ENCODE measurements around the gene GDAP1L1. TPM values are rescaled to one million over a fixed set of nuclear protein-coding genes. Genes with fewer than 3 reads are reported as not detected.

GDAP1L1 gene
- total and polyA plus RNA-seq, 2 donors (not counting 3 experiments of a cell fraction or from before 2014, with no cell fraction given), result not detected

DNA sequence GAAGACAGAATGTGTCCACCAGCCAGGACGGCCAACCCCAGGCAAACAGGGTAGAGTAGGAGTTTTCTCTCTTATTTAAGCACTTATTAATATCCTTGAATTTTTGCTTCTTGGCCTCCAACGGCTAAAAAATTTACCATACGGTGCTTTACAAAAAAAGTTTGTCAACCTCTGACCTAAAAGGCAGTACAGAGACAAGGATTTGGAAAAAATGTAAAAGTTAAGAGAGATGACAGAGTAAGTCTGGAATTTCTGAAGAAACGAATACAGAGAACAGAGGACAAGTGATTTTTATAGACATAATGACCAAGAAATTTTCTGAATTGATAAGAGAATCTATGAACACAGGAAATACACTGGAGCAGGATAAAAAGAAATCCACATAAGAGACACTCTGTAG is 46.7 kb upstream of the GDAP1L1 start:
- DNase-seq (ENCODE audit: low read depth, low spot score) (no peak), FAIRE-seq (no peak)
- no peak overlapping the region for H3K4me2 ChIP-seq (ENCODE audit: insufficient read depth, low read length)
- H3K4me1 ChIP-seq (ENCODE audit: control insufficient read depth, extremely low read depth, insufficient read depth, low read length), result peaks cover 14% of the 10 kb centered on the region
- H3K9me3 ChIP-seq (replicated peaks; ENCODE audit: control insufficient read depth, insufficient read depth, low read length), result no peaks in the 10 kb centered on the region
- H3K4me3 ChIP-seq (replicated peaks in 1 of 3; ENCODE audit: insufficient read depth in 1 of 3, low read depth in 1 of 3, low read length in 3 of 3), result no peak overlapping the region
- ChIA-PET POLR2A (no interaction called here), CTCF (no interaction called here)
- TF ChIP-seq POLR2A (IDR thresholded peaks at IDR 0.05; ENCODE audit: low read depth, low read length), result no peak
- no peak for TF ChIP-seq EZH2 (IDR thresholded peaks at IDR 0.05; ENCODE audit: borderline replicate concordance, low read depth, low read length, severe bottlenecking)
- no peak for TF ChIP-seq FOS (IDR thresholded peaks at IDR 0.05; ENCODE audit: borderline replicate concordance, insufficient read depth, low read length)
- no peak for TF ChIP-seq MYC (IDR thresholded peaks at IDR 0.05; ENCODE audit: low read depth, low read length)
- no peak for TF ChIP-seq JUN (IDR thresholded peaks at IDR 0.05; ENCODE audit: borderline replicate concordance, insufficient read depth, insufficient read length, low read depth)
- no peak for TF ChIP-seq GATA2 (IDR thresholded peaks at IDR 0.05; ENCODE audit: insufficient read depth, insufficient read length, low read depth, low read length)
- TF ChIP-seq, protein P1, sequence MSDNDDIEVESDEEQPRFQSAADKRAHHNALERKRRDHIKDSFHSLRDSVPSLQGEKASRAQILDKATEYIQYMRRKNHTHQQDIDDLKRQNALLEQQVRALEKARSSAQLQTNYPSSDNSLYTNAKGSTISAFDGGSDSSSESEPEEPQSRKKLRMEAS (IDR thresholded peaks at IDR 0.05; ENCODE audit: insufficient read depth, insufficient read length), result no peak
- TF ChIP-seq, protein P2, sequence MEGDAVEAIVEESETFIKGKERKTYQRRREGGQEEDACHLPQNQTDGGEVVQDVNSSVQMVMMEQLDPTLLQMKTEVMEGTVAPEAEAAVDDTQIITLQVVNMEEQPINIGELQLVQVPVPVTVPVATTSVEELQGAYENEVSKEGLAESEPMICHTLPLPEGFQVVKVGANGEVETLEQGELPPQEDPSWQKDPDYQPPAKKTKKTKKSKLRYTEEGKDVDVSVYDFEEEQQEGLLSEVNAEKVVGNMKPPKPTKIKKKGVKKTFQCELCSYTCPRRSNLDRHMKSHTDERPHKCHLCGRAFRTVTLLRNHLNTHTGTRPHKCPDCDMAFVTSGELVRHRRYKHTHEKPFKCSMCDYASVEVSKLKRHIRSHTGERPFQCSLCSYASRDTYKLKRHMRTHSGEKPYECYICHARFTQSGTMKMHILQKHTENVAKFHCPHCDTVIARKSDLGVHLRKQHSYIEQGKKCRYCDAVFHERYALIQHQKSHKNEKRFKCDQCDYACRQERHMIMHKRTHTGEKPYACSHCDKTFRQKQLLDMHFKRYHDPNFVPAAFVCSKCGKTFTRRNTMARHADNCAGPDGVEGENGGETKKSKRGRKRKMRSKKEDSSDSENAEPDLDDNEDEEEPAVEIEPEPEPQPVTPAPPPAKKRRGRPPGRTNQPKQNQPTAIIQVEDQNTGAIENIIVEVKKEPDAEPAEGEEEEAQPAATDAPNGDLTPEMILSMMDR (IDR thresholded peaks at IDR 0.05; ENCODE audit: extremely low read depth in 1 of 2, insufficient read depth in 1 of 2, low read depth in 1 of 2, low read length in 2 of 2), result no peak
- no peak for TF ChIP-seq POLR2AphosphoS5 (IDR thresholded peaks at IDR 0.05; ENCODE audit: insufficient read depth, low read depth, low read length)
- H3K79me2 ChIP-seq (ENCODE audit: control insufficient read depth, insufficient read depth, low read length), result peaks cover 33% of the 10 kb centered on the region
- H3K9me1 ChIP-seq (replicated peaks; ENCODE audit: control insufficient read depth, extremely low read depth, insufficient read depth, low read length), result no peaks in the 10 kb centered on the region
- H4K20me1 ChIP-seq (replicated peaks; ENCODE audit: control insufficient read depth, extremely low read depth, insufficient read depth, low read length), result no peaks in the 10 kb centered on the region
- H3K36me3 ChIP-seq (ENCODE audit: control insufficient read depth in 2 of 2, extremely low read depth in 1 of 2, insufficient read depth in 2 of 2, low read length in 2 of 2), result peaks cover 14 to 29% of the 10 kb centered on the region in 2 experiments
- no TSS peak for BruUV-seq (replicated peaks)
- no peak overlapping the region for H2AFZ ChIP-seq (ENCODE audit: low read depth, low read length)
- intact Hi-C loops (cut with micrococcal nuclease), result no loop called here
- no peak overlapping the region for H3K27ac ChIP-seq (ENCODE audit: insufficient read depth, low read depth, low read length)
- dilution Hi-C loops (cut with MboI; ENCODE audit: extremely low pct_ligation_motif_present, low sequenced_read_pairs), result no loop called here
- no peaks in the 10 kb centered on the region for H3K27me3 ChIP-seq (ENCODE audit: control insufficient read depth in 2 of 2, insufficient read depth in 2 of 2, low read length in 2 of 2)
- H3K9ac ChIP-seq (replicated peaks; ENCODE audit: extremely low read depth, insufficient read depth, low read length), result no peak overlapping the region
